Spleen (tissue), 11 donors: Measurements from ENCODE around the gene TCF7L2. TPM values are rescaled to one million over a fixed set of nuclear protein-coding genes. Genes with fewer than 3 reads are reported as not detected.

Experiments used
- DNase-seq: peaks from one replicate; pipeline ENCODE4 v3.0.0-alpha.2; 2020
- H3K27ac ChIP-seq, 8 donors: fragments of 200-600 bp; sonication (generic) in 7 of 8; 1 replicate in 4 of 8; 2 replicates in 4 of 8; pipeline versions ENCODE4 v1.5.0 to v1.8.0; 2016 to 2021; ENCODE audit warnings: inconsistent platforms in 4 of 8, mild to moderate bottlenecking in 4 of 8, moderate library complexity in 1 of 8
- H3K27me3 ChIP-seq, 7 donors: fragments of 200-600 bp; sonication (generic) in 6 of 7; replicated peaks in 1 of 7; 1 replicate in 4 of 7; 2 replicates in 3 of 7; pipeline versions ENCODE4 v1.5.0 to v1.8.0; 2016 to 2021; ENCODE audit warnings: inconsistent platforms in 3 of 7, mild to moderate bottlenecking in 1 of 7
- H3K36me3 ChIP-seq, 6 donors: fragments of 200-600 bp; sonication (generic) in 5 of 6; 1 replicate in 4 of 6; 2 replicates in 2 of 6; pipeline versions ENCODE4 v1.5.0 to v1.8.0; 2016 to 2021; ENCODE audit warnings: inconsistent platforms in 2 of 6
- H3K4me1 ChIP-seq, 6 donors: fragments of 200-600 bp; sonication (generic) in 5 of 6; 1 replicate in 3 of 6; 2 replicates in 3 of 6; pipeline versions ENCODE4 v1.5.0 to v1.8.0; 2016 to 2021; ENCODE audit warnings: inconsistent platforms in 3 of 6
- H3K4me3 ChIP-seq, 8 donors: fragments of 200-600 bp; sonication (generic) in 7 of 8; 1 replicate in 4 of 8; 2 replicates in 4 of 8; pipeline versions ENCODE4 v1.5.0 to v1.8.0; 2016 to 2021; ENCODE audit warnings: inconsistent platforms in 4 of 8, mild to moderate bottlenecking in 4 of 8, moderate library complexity in 2 of 8
- H3K9me3 ChIP-seq, 8 donors: fragments of 200-600 bp; sonication (generic) in 7 of 8; 1 replicate in 4 of 8; 2 replicates in 4 of 8; pipeline versions ENCODE4 v1.5.0 to v1.8.0; 2016 to 2021; ENCODE audit warnings: inconsistent platforms in 4 of 8
- POLR2A ChIP-seq, 3 donors: fragments of 450-650 bp; IDR thresholded peaks; one replicate each; pipeline ENCODE4 v1.5.1; 2017; ENCODE audit warnings: antibody characterized with exemption in 3 of 3, mild to moderate bottlenecking in 1 of 3
- POLR2AphosphoS5 ChIP-seq, 3 donors: sonication (generic); formaldehyde crosslinking; IDR thresholded peaks; one replicate each; pipeline ENCODE4 v1.5.1; 2017; ENCODE audit warnings: antibody characterized with exemption in 3 of 3
- WGBS, 5 donors: extraction: QIAGEN DNeasy Blood & Tissue Kit in 3 of 5; methylation state at CpG; one replicate each; pipeline versions ENCODE4 v1.1.5 to v1.1.7; 2013 to 2018; 5-methylcytosine and 5-hydroxymethylcytosine counted together
- intact Hi-C: fragments of 100-400 bp; cut with DNase I; formaldehyde crosslinking; loops from one replicate; pipeline ENCODE4 v1.15.0; 2023; ENCODE audit warnings: low total_unique reads
- polyA plus RNA-seq, 3 donors: library from polyadenylated mRNA; stranded (reverse); fragments of 200-250 nt; gene quantifications; one replicate each; pipeline ENCODE4 v1.2.1, GENCODE V29; 2013
- total RNA-seq, 7 donors: library from RNA; depleted of rRNA in 3 of 7; stranded (reverse); fragments of >200 nt in 3 of 7; fragmentation: NEBNext Ultra II Directional in 4 of 7; extraction: Animal tissue kit (Norgen Biotek cat#: 25700) in 4 of 7; gene quantifications; one replicate each; pipeline versions ENCODE4 v1.1.0 to v1.2.1, GENCODE V29; 2016 to 2021
- TF ChIP-seq, protein P1 (sequence below), 11 experiments: fragments of 200-600 bp in 7 of 11; fragments of 450-650 bp in 4 of 11; sonication (generic) in 4 of 11; IDR thresholded peaks in 8 of 11; conservative IDR thresholded peaks in 3 of 11; 1 replicate in 7 of 11; 2 replicates in 4 of 11; pipeline versions ENCODE4 v1.4.0 to v1.8.0; 2016 to 2021; ENCODE audit warnings: antibody characterized with exemption in 11 of 11, inconsistent platforms in 4 of 11, mild to moderate bottlenecking in 1 of 11
- donor health status: healthy with polysubstance abuse.
- donor health status: DM: no; HTN: no; CAD: no; lungs with moderate emphysema.
- donor health status: DM: no; HTN: no; CAD: no.
- donor health status: Bipolar disorder and iron deficiency.
- donor health status: healthy.
- donor health status: DM: no; HTN: no; CAD: no.
- donor health status: DM: yes; HTN: yes; CAD: no.

Gene TCF7L2
- total and polyA plus RNA-seq, 10 donors, result 4.6 to 85.6 (median 34.7) TPM

DNA sequence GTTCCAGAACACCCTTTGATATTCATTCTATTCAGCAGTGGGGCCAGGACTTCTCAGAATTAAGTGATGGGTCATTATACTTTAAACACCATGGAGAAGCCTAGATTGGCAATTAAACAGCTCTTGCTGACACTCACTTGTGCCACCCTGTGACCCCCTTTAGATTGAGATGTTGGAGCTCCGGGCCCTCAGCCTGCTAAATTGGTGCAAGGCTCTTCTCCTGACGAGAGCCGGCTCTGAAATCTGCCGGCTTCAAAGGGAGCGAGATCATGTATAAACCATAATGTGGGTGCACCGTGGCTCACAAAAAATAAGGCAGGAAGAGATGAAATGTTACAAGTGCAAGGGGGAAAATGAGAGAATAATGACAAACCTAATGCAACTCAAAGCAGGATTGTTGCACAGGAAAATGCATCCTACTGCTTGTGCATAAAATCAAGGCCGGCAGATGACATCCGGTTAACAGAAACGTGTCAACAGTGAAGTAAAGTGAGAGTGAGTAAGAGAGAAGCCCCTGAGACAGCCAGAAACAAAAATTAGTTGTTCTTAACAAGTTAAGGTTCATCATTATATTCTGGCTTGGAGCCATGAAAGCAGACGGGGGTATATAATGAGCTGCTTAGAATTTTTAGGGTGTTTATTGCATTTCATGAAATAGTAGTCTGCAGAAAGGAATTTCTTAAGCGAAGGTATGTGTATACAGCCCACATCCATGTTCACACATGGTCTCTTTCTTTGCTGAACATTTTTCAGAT, 198.2 kb downstream of the TCF7L2 start:
- TF ChIP-seq POLR2A (IDR thresholded peaks at IDR 0.05) (no peak), POLR2AphosphoS5 (IDR thresholded peaks at IDR 0.05) (no peak)
- TF ChIP-seq, protein P1, sequence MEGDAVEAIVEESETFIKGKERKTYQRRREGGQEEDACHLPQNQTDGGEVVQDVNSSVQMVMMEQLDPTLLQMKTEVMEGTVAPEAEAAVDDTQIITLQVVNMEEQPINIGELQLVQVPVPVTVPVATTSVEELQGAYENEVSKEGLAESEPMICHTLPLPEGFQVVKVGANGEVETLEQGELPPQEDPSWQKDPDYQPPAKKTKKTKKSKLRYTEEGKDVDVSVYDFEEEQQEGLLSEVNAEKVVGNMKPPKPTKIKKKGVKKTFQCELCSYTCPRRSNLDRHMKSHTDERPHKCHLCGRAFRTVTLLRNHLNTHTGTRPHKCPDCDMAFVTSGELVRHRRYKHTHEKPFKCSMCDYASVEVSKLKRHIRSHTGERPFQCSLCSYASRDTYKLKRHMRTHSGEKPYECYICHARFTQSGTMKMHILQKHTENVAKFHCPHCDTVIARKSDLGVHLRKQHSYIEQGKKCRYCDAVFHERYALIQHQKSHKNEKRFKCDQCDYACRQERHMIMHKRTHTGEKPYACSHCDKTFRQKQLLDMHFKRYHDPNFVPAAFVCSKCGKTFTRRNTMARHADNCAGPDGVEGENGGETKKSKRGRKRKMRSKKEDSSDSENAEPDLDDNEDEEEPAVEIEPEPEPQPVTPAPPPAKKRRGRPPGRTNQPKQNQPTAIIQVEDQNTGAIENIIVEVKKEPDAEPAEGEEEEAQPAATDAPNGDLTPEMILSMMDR (IDR thresholded peaks at IDR 0.05 in 8 of 11, conservative IDR thresholded peaks at IDR 0.05 in 3 of 11), result no peak
- Histone ChIP-seq H3K4me1 (peaks cover 4 to 50% (median 21%) of the 10 kb centered on the region in 6 donors), H3K4me3 (no peak overlapping the region), H3K27me3 (no peaks in the 10 kb centered on the region), H3K36me3 (peaks cover 3 to 97% (median 19%) of the 10 kb centered on the region in 6 donors), H3K9me3 (no peaks in the 10 kb centered on the region), H3K27ac (peak overlapping the region in 6 of 8 donors; percentile 31 to 51 (median 35))
- WGBS, 5 donors, result 69 to 81% (median 77%) methylated on average over 11 of the region's 11 CpGs
- DNase-seq, result no peak
- intact Hi-C loops, result no loop called here

DNA sequence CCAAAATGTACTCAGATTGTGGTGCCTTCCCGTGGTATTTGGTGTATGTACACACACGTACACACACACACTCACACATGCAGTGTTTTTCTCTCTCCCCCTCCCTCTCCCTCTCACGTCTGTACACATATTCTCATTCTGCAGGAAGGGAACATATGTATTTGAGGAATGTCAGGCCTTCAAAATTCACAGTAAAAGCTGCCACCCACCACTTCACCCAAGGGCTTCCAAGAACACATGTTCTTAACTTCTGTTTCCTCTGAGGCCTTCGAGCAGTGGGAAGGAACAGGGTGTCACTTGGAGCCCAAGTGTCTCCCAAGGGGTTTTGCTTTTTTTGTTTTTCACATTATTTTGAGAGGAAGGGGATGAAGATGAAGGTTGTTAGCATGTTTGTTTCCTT, 198.9 kb downstream of the TCF7L2 start:
- Histone ChIP-seq H3K27me3 (no peaks in the 10 kb centered on the region), H3K9me3 (no peaks in the 10 kb centered on the region), H3K4me1 (peaks cover 4 to 55% (median 21%) of the 10 kb centered on the region in 6 donors), H3K4me3 (no peak overlapping the region), H3K36me3 (peaks cover 3 to 97% (median 25%) of the 10 kb centered on the region in 6 donors), H3K27ac (peak overlapping the region in 5 of 8 donors; percentile 32 to 51 (median 37))
- TF ChIP-seq, protein P1 (IDR thresholded peaks at IDR 0.05 in 8 of 11, conservative IDR thresholded peaks at IDR 0.05 in 3 of 11), result no peak
- TF ChIP-seq POLR2AphosphoS5 (IDR thresholded peaks at IDR 0.05) (no peak), POLR2A (IDR thresholded peaks at IDR 0.05) (no peak)
- WGBS, 5 donors, result 43 to 65% (median 51%) methylated on average over 4 of the region's 4 CpGs
- DNase-seq, result no peak
- intact Hi-C loops, result no loop called here

DNA sequence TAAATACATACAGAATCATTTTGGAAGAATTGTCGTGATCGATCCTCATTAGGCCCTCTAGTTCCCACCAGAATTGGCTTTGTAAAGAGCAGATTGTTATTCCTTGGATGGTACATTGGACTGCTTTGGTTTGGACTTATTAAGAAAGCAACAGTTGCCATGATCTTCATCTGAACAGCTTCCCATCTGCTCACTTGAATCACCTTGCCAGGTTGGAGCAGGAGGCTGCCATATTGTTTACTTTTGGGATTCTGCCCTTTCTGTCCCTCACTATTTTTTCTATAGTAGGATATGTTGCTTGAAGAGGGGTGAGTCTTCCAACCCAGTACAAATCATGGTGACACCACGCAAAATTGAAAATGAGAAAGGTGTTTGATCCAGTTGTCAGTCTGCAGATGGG, 199.6 kb downstream of the TCF7L2 start:
- Histone ChIP-seq H3K27me3 (no peaks in the 10 kb centered on the region), H3K9me3 (no peaks in the 10 kb centered on the region), H3K4me3 (no peak overlapping the region), H3K36me3 (peaks cover 3 to 97% (median 28%) of the 10 kb centered on the region in 6 donors), H3K27ac (peak overlapping the region in 5 of 8 donors; percentile 32 to 51 (median 37)), H3K4me1 (peaks cover 4 to 57% (median 21%) of the 10 kb centered on the region in 6 donors)
- TF ChIP-seq POLR2AphosphoS5 (IDR thresholded peaks at IDR 0.05) (no peak), POLR2A (IDR thresholded peaks at IDR 0.05) (no peak)
- TF ChIP-seq, protein P1 (IDR thresholded peaks at IDR 0.05 in 8 of 11, conservative IDR thresholded peaks at IDR 0.05 in 3 of 11), result no peak
- DNase-seq, result no peak
- intact Hi-C loops, result no loop called here
- WGBS, 5 donors, result 64 to 99% (median 87%) methylated on average over 3 of the region's 3 CpGs

DNA sequence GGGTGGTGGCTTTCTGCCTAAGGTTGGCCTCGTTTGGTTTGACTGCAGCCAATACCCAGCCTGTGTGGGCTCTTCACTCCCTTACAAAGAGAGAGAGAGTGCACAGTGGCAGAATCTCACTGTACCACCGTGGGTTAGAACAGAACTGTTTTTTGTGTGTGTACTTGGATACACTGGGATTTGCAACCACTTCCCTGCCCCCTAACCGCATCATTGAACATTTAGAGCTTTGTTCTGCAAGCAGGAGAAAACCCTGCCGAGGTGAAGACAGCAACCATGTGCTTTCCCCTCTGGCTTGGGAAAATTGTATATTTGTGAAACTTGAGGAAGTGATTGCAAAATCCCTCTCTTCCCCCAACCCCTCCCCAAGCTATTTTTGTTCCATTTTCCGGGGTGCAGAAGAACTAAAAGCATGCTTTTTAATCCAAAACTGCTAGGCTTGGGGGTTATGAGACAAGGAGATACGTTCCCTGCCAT, 201.2 kb downstream of the TCF7L2 start:
- H3K9me3 ChIP-seq, result no peaks in the 10 kb centered on the region
- H3K36me3 ChIP-seq, result peaks cover 3 to 97% (median 28%) of the 10 kb centered on the region in 6 donors
- H3K27me3 ChIP-seq, result no peaks in the 10 kb centered on the region
- no peak overlapping the region for H3K4me3 ChIP-seq
- DNase-seq, result no peak
- WGBS, 5 donors, result 38 to 71% (median 59%) methylated on average over 6 of the region's 6 CpGs
- intact Hi-C loops, result no loop called here
- peak overlapping the region in 3 of 8 donors; percentile 6 to 76 (median 28) for H3K27ac ChIP-seq
- TF ChIP-seq, protein P1 (IDR thresholded peaks at IDR 0.05 in 8 of 11, conservative IDR thresholded peaks at IDR 0.05 in 3 of 11), result no peak
- no peak for TF ChIP-seq POLR2AphosphoS5 (IDR thresholded peaks at IDR 0.05)
- H3K4me1 ChIP-seq, result peaks cover 4 to 57% (median 21%) of the 10 kb centered on the region in 6 donors
